GM19455 (cell line): ENCODE data around the gene DBI.

Experiments used
- ATAC-seq: cut with Tn5 transposase; IDR thresholded peaks from one replicate; pipeline ENCODE4 v1.9.1; 2021; ENCODE audit not compliant: unreplicated experiment

Gene DBI

DNA sequence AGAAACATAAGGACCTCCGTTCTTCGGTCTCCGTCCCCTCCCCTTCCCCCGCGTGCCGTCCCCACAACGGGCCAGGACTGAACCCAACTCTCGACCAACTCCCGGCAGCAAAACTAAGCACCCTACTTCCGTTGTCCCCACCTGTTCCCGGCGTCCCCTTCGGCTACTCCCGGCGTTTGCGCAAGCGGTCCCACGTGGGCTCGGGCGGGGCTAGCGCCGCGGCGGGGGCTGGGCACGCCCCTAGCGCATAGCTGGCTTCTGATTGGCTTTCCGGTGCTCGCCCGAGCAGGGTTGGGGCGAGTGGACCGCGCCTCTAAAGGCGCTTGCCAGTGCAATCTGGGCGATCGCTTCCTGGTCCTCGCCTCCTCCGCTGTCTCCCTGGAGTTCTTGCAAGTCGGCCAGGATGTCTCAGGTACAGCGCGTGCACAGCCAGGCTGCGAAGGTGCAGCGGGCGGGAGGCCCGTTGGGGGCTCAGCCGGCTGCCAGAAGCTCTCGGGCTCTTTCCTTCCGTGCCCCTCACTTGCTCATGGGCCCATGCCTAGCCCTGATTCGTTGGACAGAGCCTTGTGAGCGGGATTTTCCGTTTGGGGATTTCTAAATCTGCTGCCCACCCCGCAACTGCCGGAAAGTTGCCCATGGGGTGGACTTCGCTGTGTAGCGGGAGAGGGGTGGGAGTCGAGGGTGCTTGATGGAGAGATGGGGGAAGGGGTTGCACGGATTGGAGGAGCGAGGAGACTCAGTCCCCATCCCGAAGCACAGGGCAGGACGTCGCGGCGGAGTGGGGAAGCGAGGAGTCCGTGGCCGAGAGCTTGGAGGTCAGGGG, at the start of gene DBI, which contains the start of gene C2orf76:
Gene DBI, plus strand, starts transcription at position 329 of the 823 bp plus-strand sequence. Its CDS starts 75 bp downstream, at position 404.
Gene C2orf76, minus strand, starts transcription at position 186 of the 823 bp plus-strand sequence. CDS start 26,875 bp downstream, outside the sequence.
- peak; percentile 94 for ATAC-seq

DNA sequence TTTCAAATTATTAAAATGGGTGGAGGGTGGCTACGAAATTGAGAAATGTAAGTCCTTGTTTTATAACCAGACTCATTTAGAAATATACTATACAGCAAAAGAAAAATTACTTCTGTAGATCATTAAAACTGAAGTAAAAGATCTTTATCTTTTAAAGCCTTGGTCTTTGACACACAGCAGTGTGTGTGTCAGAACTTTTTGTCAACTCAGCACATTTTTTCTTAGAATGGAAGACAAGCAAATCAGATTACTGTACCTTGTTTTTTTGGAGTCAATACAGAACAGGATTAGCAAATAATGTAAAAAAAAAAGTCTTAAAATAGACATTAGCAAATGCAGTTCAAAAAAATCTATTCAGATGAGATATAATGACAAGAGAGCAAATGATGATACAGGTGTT, 49.2 kb upstream of the DBI start:
- no peak for ATAC-seq

DNA sequence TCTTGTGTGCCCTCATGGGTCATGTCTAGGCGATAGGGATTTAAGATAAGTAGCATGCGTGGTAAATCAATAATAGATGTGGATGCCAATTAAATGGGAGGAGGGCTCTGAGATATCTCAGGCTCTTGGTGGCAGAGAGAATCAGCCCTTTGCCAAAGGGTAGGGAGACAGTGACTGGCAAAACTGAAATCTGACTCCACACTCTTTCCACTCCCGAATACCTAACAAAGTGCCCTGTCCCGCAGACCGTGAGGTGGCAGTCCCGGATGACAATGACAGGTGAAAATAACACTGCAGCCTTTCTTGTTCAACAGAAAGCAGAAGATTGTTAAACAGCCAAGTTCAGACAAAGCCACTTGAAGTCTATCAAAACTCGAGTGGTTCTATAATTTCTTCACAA, 47.2 kb upstream of the DBI start:
- ATAC-seq: no peak

DNA sequence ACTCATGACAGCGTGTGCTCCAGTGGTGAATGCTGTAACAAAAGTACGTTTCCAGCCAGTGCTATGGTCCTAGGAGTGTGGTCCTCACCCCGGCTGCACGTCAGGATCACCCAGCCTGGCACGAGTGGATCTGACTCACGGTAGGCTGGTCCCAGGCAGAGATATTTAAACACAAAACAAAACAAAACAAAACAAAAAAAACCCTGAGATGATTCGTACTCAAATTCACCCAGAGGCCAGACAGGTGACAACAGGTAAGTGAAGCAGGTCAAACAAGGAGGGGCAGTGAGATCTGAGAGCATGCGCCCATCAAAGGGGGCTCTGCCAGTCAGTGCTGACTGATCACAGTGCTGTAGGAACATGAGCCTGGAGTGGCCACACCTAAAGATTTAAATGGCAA, 43.3 kb upstream of the DBI start:
- no peak for ATAC-seq

DNA sequence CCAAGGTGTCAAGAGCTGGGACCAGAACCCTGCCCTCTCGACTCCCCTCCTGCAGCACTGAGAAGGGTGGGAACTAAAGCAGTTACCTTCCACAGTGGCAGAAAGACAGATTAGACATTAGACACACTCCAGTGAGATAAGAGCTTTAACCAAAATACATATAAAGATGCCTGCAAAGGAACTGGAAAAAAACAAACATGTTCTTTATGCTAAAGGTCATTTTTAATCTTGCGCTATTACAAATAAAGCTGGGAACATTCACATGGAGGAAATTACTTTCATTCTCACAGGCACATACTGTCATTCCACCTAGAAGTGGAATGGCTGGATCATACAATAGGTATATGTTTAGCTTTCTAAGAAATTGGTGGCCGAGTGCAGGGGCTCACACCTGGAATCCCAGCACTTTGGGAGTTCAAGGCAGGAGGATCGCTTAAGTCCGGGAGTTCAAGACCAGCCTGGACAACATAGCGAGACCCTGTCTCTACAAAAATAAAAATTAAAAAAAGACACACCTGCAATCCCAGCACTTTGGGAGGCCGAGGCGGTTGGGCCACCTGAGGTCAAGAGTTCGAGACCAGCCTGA, 42.0 kb upstream of the DBI start:
- ATAC-seq: no peak

DNA sequence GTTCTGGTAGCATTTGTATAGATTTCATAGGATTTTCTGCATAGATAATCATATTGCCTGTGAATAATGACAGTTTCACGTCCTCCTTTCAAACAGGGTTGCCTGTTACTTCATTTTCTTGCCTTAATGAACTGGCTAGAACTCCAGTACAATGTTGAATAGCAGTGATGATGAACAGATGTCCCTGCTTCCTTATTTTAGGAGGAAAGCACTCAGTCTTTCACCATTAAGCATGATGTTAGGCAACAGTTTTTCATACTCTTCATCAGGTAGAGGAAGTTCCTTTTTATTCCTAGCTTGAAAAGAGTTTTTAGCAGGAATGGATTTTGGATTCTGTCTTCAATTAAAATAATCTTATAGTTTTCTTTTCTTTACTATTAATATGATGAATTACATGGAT, 39.8 kb upstream of the DBI start:
- ATAC-seq: no peak

DNA sequence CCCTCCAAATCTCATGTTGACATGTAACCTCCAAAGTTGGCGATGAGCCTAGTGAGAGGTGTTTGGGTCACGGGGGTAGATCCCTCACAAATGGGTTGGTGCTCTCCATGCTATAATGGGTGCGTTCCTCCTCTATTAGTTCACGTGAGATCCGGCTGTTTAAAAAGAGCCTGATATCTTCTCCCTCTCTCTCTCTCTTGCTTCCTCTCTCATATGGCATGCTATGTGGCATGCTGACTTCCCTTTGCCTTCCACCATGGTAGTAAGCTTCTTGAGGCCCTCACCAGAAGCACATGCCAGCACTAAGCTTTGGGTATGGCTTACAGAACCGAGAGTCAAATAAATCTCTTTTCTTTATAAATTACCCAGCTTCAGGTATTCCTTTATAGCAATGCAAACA, 39.3 kb upstream of the DBI start:
- ATAC-seq: no peak

DNA sequence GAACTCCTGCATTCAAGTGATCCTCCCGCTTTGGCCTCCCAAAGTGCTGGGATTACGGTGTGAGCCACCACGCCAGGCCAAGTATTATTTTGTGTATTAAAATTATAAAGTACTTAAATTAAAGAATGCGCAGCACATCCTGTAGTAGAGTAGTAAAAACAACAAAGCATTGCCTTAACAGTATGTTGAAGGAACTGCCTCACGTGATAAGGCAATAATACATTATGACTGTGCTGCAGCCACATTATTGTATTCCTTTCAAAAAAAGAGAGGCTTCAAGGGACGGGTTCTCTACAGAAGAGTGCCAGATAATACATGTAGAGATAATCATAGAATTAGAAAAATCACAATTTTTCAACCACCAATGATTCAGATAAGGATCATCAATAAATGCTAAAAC, 33.8 kb upstream of the DBI start:
- ATAC-seq: no peak

DNA sequence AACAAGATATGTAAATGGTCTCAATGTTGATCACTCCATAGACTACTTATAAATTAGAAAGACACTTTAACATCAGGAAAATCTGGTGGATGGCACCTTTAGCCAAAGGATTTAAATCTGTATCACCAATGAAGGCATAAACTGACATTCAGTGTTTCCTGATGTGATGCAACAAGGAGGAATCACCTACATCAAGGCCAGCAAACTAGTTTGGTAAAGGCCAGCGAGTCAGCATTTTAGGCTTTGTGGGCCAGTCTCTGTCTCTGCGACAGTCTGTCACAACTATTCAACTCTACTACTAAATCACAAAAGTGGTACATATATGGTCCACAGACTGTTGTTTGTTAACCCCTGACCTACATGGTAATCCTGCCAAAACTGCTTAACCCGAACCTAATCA, 33.4 kb upstream of the DBI start:
- no peak for ATAC-seq

DNA sequence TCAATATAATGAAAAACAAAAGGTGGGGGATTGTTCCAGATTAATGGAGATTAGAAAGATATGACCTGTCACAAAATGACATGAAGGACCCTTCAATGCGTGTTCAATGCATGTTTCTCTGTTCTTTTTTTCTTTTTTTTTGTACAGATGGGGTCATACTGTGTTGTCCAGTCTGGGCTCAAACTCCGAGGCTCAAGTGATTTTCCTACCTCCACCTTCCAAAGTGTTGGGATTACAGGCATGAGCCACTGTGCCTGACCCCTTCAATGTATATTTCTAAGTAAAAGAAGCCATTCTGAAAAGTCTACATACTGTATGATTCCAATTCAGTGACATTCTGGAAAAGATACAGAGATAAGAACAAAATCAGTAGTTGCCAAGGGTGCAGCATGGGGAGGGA, 32.9 kb upstream of the DBI start:
- no peak for ATAC-seq

DNA sequence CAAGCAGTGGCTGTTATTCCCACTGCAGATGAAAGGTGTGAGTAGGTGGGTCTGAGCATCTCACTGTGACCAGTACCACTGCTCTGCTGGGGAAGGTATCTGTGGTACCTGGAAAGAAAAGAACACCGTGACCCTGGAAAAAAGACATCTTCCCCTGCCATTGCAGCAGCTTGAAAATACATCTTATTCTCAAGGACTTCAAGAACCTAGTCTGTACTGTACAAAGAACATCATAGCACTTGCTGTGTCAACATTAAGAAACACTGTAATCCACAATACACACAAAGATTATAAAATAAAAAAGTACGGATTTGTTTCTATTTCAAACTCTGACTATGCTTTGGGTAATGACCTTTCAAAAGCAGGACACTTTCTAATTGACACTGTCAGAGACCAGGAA, 29.0 kb upstream of the DBI start:
- no peak for ATAC-seq

DNA sequence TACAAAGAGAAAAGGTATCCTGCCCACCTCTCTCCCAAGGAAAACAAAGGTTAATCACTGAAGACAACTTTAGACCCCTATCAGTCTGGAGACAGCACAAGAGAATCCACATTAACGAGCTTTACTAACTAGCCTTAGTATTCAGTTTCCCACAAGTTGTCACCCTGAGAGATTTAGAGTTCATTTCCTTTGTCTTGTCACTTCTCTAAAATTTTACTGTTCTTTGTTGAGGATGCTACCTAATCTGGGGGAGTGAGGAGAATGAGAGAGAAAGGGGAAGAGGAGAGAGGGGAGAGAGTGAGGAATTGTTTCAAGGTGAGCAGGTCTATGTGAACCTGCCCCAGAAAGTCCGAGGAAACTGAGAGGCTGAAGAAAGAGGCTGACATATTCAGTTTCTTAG, 28.5 kb upstream of the DBI start:
- no peak for ATAC-seq

DNA sequence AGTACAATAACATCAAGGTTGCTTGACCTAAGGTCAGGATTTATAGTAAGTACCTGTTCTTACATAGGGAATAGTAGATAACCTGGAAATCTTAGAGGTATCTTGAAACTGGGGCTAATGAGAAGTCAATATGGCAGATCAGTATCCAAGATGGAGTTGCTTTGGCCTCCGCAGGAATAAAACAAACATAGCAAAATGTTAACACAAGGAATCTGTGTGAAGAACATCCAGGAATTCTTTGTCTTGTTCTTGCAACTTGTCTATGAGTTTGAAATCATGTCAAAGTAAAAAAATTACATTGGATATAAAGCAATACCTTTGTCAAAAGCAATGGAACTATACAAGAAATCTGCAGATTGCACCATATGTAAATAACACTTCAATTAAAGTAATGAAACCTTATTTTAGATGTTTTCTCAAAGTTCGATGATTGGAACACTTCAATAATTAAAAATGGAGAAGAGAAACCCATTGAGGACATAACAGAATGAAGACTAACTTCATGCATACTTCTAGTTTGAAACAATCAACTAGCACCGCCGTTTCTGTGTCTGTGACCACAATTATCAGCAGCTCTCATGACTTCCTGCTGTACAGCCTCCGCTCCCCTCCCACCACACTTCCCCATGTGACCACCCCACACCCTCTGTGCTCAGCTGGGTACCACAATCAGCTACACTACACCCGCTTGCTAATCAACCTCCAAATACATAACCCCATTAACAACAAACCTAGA, 27.8 kb upstream of the DBI start:
- ATAC-seq: peak; percentile 100

DNA sequence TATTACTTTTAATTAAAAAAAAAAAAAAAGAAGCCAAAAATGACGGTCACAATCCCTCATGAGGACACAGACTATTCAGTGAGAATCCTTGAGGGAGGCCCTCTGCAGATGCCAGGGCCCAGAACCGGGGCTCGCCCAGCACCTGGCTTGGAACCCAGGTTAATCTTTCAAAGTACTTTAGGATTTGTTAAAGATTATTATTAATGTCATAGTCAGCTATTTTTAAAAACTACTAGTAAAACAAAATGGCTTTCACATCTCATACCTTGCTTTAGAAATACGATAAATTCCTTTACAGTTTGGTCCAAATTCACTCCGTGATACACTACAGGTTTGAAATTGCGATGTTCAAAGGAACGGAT, 27.2 kb upstream of the DBI start:
- ATAC-seq: peak; percentile 19

DNA sequence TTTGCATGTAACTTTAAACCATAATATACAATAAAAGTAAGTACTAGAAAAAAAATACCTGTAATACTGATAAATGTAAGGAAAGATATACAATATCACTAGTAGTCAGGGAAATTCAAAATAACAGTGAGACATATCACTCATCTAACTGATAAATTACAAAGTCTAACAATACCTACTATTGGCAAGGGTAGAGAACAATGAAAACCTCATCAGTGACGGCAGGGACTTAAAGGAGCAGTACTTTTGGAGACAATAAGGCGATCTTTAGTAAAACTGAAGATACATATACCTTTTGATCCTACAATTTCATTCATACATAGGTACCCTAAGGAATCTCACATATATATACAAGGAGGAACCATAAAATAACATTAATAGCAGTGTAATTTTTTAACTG, 25.1 kb upstream of the DBI start:
- ATAC-seq: no peak

DNA sequence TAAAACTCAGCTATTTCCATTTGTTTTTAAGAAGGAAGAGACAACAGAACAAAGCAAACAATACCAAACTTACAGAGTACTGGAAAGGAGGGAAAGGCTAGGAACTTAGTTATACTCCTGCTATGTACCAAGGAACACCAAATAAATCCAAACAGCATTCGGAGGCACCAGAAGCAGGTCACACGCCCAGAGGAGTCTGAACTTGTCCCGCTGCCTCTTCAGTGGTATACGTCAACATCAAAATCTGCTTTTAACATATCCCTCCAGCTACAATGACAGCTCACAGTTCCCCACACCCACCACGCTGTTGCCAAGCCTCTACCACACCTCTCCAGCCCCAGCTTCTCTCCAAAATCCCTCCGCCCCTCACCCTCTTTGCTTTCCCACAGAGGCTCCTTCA, 17.5 kb upstream of the DBI start:
- no peak for ATAC-seq

DNA sequence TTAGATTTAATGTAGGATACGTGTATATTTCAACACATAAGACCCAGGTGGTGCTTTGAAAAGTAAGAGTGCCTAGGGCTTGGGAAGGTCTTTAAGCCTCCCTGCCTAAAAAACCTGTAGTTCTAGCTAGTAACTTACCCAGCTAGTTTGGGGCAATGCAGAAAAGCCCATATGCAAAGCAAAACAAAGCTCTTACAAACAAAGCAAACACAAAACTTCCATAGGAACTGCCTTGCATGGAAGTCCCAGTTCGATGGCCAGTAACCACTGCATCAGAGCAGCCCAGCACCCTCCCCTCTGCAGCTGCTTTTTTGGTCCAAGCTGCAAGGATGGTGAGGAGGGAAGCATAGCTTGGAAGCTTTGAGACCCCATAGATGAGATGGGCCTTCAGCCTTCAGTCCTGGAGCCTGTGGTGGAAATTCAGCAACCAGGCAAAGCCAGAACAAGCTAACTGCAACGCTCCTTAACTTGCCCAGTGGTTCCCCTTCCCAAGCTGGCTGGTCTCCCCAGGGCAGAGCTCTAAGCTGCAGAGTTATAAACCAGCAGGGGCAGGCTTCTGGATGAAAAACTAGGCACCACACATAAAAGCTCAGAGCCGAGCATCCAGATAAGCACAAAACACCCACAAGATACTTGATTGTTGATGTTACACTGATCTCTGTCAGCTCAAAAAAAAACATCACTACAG, 16.3 kb upstream of the DBI start:
- ATAC-seq: no peak

DNA sequence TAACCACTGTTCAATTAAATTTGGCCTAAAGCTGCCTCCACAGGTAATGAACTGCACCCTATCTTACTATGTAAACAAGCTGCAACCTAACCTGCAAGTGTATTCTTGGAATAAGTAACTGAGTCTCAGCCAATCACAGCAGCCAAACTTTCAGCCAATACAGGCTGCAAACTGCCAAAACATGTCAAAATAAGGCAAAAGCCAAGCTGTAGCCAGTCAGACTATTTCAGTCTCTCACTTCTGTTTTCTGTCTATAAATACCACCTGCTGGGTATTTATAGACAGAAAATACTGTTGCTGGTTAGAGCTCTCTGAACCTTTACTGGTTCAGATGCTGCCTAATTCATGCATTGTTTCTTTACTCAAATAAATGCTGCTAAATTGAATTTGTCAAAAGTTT, 14.4 kb upstream of the DBI start:
- peak; percentile 97 for ATAC-seq

DNA sequence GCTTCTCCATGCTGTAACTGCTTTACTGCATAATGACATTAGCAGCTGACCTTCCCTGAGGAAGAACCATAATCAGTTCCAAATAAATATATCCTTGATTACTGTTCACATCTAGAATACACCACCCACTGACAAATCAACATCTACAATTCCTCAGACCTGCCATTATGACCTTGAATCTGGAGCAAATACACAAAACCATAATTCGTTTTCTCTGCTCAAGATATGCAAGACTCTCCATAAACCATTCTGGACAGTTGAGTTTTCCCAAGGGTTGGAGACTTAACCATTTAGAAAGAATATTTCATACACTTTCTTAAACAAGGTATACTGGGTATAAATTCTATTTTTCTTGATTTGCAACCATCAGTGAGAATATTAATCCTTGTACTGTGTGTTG, 11.9 kb upstream of the DBI start:
- no peak for ATAC-seq

DNA sequence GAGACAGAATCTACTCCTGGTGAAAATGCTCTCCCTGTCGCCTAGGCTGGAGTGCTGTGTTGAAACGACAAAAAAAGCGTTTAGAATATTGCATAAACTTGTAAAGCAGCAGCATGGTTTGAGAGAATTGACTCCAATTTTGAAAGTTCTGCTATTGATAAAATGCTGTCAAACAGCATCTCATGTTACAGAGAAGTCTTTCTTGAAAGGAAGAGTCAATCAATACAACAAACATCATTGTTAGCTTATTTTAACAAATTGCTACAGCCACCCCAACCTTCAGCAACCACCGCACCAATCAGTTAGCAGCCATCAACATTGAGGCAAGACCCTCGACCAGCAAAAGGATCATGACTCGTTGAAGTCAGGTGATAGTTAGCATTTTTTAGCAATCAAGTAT, 7.0 kb upstream of the DBI start:
- no peak for ATAC-seq

DNA sequence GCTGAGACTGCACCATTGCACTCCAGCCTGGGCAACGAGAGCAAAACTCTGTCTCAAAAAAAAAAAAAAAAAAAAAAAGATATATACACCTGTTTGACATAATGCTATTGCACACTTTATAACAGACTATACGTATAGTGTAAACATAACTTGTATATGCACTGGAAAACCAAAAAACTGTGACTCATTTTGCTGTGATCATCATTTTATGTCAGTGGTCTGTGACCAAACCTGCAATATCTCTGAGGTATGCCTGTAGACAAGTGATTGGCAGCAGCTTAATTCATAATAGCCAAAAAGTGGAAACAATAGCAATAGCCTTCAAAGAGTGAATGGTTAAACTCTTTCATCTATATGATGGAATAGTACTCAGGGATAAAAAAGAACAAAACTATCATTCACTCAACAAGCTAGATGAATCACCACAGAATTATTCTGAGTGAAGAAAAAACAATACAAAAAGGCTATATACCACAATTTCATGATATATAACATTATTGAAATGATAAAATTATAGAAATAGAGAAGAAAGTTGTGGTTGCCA, 6.3 kb upstream of the DBI start:
- ATAC-seq: no peak
